T47D (cell line): ENCODE results near the gene KIR2DL3.

ENCODE experiments used
- DNase-seq, 2 experiments: peaks; one replicate each; pipeline versions ENCODE4 v3.0.0 to v3.0.0-alpha.2; 2011 to 2012; ENCODE audit warnings: low read depth in 1 of 2, low spot score in 1 of 2
- JUND ChIP-seq: IDR thresholded peaks from 2 replicates; pipeline ENCODE4 v1.6.1; 2012; ENCODE audit warnings: low read depth
- in situ Hi-C: cut with HindIII; loops from 2 replicates; pipeline ENCODE4 v1.10.0; 2016; ENCODE audit warnings: low sequenced_read_pairs, low pct_unique_long_range_greater_than_20kb

KIR2DL3 gene

GRCh38 chr19:54795758-54796157 lies 57.4 kb downstream of the KIR2DL3 start:
- DNase-seq, result no peak
- no peak for TF ChIP-seq JUND
- in situ Hi-C loops, result no loop called here
